ENCODE results near the gene FXYD6.

FXYD6 gene

DNA sequence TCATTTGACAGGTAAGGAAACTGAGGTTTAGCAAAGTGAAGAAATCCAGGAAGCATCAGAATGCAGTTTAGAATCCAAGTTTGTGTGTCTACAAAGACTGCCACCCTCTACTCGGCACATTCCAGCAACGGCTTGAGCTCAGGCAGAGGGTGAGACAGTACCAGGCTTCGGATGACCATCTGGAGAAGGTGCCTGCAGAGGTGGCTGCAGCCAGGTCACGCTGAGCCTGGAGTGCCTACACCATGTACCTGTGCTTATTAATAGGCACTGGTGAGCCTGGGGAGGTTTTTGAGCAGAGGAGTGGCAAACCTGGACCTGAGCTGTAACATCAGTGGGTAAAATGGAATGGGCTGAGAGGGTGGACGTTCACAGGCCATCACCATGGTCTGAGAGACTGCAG is 4.7 kb downstream of the FXYD6 start:
- no peak for DNase-seq (ENCODE audit: extremely low read depth, low read depth)
- no peak overlapping the region for H3K4me3 ChIP-seq (replicated peaks; ENCODE audit: low read depth, low read length)
- TF ChIP-seq CTCF (IDR thresholded peaks at IDR 0.05; ENCODE audit: low read depth, low read length, missing control alignments): no peak

GRCh38 chr11:117871160-117871559 is 5.3 kb downstream of the FXYD6 start:
- TF ChIP-seq CTCF (IDR thresholded peaks at IDR 0.05; ENCODE audit: low read depth, low read length, missing control alignments): no peak
- no peak overlapping the region for H3K4me3 ChIP-seq (replicated peaks; ENCODE audit: low read depth, low read length)
- no peak for DNase-seq (ENCODE audit: extremely low read depth, low read depth)

GRCh38 chr11:117870103-117870952 is 6.1 kb downstream of the FXYD6 start:
- no peak for DNase-seq (ENCODE audit: extremely low read depth, low read depth)
- no peak overlapping the region for H3K4me3 ChIP-seq (replicated peaks; ENCODE audit: low read depth, low read length)
- TF ChIP-seq CTCF (IDR thresholded peaks at IDR 0.05; ENCODE audit: low read depth, low read length, missing control alignments): no peak

- no peak overlapping the region for H3K4me3 ChIP-seq (replicated peaks; ENCODE audit: low read depth, low read length)
- TF ChIP-seq CTCF (IDR thresholded peaks at IDR 0.05; ENCODE audit: low read depth, low read length, missing control alignments): no peak
- no peak for DNase-seq (ENCODE audit: extremely low read depth, low read depth)
Observed at GRCh38 chr11:117869604-117870003, 6.9 kb downstream of the FXYD6 start.

DNA sequence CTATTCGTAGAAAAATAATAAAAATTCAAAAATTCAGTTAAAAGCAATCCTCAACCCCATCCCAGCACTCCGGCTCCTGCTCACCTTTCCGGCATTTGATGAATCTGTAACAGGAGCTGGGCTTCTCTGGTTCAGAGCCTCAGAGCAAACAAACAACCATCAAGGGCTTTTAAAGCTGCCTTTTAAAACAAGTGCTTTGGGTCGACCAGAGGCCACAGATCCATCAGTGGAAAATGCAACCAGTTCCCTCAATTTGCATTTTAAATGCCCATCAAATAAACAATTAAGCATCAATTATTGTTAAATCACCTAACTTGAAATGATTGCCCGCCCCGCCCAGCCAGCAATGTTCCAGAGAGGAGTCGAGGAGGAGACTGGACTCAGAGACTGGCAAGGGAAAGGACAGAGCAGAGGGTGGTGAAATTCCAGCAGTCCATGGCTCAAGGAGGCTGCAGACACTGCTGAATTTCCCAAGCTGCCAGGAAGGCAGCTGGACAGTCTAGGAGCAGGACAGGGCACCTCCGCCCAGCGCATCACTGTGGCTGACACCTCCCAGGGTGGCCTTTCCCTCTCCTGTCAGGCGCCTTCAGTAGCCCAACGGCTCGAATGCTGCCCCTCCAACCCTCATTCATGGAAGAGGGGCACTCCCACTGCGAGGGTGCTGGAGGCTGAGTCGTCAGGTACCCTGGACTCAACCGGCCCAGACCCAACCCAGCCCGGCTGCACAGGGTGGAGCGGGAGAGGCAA is 7.5 kb downstream of the FXYD6 start:
- TF ChIP-seq CTCF (IDR thresholded peaks at IDR 0.05; ENCODE audit: low read depth, low read length, missing control alignments): no peak
- no peak for DNase-seq (ENCODE audit: extremely low read depth, low read depth)
- no peak overlapping the region for H3K4me3 ChIP-seq (replicated peaks; ENCODE audit: low read depth, low read length)

- DNase-seq (ENCODE audit: extremely low read depth, low read depth): no peak
- H3K4me3 ChIP-seq (replicated peaks; ENCODE audit: low read depth, low read length): no peak overlapping the region
- TF ChIP-seq CTCF (IDR thresholded peaks at IDR 0.05; ENCODE audit: low read depth, low read length, missing control alignments): no peak
Observed at GRCh38 chr11:117868088-117868487, 8.4 kb downstream of the FXYD6 start.

Measured in HFF-Myc (cell line).